Tongue (tissue), 2 donors: Measurements from ENCODE around the gene SHC3. TPM values are rescaled to one million over a fixed set of nuclear protein-coding genes. Genes with fewer than 3 reads are reported as not detected.
"Not testable (repeated sequence)": the region's sequence is repeated elsewhere in the genome, so short reads cannot be mapped to it uniquely, and the experiment has no call there.

Experiments
- DNase-seq: peaks from one replicate; pipeline ENCODE4 v3.0.0-alpha.2; 2015
- total RNA-seq: library from RNA; depleted of rRNA; stranded (reverse); fragments of >200 nt; gene quantifications from one replicate; pipeline ENCODE4 v1.2.3, GENCODE V29; 2014

The SHC3 gene, protein sequence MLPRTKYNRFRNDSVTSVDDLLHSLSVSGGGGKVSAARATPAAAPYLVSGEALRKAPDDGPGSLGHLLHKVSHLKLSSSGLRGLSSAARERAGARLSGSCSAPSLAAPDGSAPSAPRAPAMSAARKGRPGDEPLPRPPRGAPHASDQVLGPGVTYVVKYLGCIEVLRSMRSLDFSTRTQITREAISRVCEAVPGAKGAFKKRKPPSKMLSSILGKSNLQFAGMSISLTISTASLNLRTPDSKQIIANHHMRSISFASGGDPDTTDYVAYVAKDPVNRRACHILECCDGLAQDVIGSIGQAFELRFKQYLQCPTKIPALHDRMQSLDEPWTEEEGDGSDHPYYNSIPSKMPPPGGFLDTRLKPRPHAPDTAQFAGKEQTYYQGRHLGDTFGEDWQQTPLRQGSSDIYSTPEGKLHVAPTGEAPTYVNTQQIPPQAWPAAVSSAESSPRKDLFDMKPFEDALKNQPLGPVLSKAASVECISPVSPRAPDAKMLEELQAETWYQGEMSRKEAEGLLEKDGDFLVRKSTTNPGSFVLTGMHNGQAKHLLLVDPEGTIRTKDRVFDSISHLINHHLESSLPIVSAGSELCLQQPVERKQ
- 1.1 TPM for total RNA-seq

GRCh38 chr9:89177944-89178829 lies at the start of gene SHC3:
SHC3 (minus strand) TSS chr9:89178818; CDS start chr9:89178460, 358 bp downstream.
- DNase-seq: no peak

GRCh38 chr9:89225991-89226471 lies 47.4 kb upstream of the SHC3 start:
- DNase-seq: peak; percentile 45

DNA sequence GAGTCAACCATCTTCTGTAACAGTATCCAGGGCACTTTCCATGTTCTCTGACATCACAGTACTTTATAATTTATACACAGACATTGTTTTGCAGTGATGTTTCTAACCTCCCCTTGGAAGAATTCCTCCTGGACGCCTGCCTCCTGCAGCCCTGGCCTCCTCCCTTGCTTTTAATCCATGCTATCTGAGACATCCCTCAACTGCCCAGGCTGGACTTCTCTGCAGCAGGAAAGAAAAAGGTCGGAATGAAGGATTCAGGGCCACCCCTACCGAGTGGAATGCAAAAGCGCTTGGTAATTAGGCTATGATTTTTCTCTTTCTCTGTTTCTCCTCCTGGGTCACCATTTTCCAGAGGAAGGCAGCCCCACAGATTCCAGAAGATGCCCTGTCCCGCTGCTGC lies 47.0 kb upstream of the SHC3 start:
- peak; percentile 36 for DNase-seq

DNA sequence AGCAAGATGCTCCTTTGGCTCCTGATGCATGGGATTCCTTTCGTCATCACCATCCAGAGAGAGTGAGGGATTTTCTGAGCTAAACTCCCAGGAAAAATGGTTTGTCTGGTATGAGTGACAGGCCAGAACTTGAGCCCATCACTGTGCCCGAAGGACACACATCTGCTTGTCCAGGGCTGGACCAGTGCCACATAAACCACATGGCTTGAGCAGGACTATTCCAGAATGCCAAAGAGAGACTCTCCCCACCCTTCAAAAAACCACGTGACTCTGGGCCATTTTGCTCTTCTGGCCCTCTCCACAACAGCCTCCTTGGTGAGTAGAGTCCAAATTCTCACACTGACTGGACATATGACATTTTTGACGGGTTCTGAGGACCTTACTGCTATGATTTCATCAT lies 46.4 kb upstream of the SHC3 start:
- no peak for DNase-seq

GRCh38 chr9:89224633-89225032 lies 46.0 kb upstream of the SHC3 start:
- DNase-seq: no peak

DNA sequence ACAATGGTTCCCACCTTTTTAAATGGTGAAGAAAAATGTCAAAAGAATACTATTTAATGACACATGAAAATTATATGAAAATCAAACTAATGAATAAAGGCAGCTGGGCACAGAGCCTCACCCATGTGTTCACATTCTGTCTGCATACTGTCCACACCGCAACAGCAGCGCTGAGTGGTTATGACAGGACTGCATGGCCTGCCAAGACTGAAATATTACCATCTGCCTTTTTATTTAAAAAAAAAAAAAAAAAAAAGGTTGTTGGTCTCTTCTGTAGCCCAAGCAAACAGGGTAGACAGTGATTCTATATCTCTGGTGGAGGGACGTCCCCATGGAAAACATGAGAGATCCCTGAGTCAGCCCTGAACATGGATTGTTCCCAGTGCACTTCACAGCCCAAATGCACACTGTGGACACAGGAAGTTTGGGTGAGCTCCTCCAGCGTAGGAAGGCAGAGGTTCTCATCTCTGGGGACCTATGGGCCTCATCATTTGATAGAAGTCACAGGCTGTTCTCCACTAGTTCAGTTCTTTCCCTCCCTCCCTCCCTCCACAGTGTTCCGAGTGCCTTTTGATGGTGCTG lies 44.9 kb upstream of the SHC3 start:
- peak; percentile 33 for DNase-seq

DNA sequence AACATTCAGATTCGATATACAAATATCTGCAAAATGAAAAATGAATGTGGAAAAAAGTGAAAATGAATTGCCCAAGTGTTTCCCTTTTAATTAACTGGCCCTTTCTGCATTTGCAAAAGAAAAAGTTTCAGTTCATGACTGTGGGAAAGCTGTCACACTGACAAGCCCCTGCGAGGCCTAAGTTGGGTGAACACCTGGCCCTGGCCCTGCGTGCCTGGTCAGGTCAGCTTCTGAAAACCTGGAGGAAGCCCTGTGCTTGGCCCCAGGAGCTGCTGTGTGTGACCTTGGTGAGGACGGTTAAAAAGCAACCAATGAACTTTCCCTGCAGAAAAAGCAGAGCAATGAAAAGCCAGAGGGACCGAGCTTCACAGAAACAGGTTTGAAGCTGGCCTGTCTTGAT lies 41.0 kb upstream of the SHC3 start:
- no peak for DNase-seq

GRCh38 chr9:89218040-89218928 lies 39.7 kb upstream of the SHC3 start:
- peak; percentile 34 for DNase-seq

DNA sequence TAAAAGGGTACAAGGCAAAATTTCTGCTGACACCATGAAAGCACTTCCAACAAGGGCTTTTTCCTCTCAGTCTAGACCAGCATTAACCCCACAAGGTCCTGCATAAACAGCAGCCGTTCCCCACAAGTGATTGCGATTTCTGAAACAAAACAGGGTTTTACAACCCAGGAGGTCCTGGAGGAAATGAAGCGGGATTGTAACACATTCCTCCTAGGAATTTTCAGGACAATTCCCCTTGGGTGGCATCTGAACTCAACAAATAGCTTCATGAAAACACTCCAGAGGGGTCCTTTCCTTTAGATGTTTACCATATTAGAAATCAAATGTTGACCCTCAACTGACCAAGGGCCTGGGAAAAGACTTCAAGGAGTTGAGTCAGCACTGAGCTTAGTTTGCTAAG lies 36.7 kb upstream of the SHC3 start:
- DNase-seq: no peak

DNA sequence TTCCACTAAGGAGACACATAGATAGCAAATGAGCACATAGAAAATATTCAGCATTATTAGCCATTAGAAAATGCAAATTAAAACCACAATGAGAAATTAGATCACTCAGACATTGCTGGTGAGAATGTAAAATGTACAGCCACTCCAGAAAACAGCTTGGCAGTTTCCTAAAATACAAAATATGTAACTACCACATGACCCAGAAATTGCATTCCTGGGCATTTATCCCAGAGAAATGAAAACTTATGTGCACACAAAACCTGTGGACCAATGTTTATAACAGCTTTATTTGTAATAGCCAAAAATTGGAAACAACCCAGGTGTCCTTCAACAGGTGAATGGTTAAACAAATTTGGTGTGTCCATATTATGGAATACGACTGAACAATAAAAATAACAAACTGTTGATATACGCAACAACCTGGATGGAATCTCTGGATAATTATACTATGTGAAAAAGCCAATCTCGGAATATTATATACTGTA lies 34.8 kb upstream of the SHC3 start:
- no peak for DNase-seq

GRCh38 chr9:89212171-89212570 lies 33.6 kb upstream of the SHC3 start:
- no peak for DNase-seq

- not testable (repeated sequence) for DNase-seq
Measured at GRCh38 chr9:89209311-89209710, 30.7 kb upstream of the SHC3 start.

- DNase-seq: no peak
Measured at GRCh38 chr9:89207026-89207425, 28.4 kb upstream of the SHC3 start.

DNA sequence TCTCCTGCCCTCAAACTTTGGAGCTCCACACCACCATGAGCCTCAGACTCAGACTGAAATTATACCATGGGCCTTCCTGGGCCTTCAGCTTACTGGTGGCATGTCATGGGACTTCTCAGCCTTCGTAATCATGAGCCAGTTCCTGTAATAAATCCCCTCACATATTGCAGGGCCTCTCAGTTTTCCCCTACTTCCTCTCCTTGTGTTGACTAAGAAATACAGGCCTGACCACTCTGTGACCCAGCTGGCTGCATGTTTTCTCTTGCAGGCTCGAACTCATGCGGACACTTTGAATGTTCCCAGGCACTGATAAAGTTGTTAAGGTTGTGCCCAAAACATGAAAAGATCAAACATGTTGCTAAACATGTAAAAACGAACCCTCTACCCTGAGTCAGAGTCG lies 26.2 kb upstream of the SHC3 start:
- DNase-seq: no peak

GRCh38 chr9:89195131-89195797 lies 16.6 kb upstream of the SHC3 start:
- DNase-seq: no peak

DNA sequence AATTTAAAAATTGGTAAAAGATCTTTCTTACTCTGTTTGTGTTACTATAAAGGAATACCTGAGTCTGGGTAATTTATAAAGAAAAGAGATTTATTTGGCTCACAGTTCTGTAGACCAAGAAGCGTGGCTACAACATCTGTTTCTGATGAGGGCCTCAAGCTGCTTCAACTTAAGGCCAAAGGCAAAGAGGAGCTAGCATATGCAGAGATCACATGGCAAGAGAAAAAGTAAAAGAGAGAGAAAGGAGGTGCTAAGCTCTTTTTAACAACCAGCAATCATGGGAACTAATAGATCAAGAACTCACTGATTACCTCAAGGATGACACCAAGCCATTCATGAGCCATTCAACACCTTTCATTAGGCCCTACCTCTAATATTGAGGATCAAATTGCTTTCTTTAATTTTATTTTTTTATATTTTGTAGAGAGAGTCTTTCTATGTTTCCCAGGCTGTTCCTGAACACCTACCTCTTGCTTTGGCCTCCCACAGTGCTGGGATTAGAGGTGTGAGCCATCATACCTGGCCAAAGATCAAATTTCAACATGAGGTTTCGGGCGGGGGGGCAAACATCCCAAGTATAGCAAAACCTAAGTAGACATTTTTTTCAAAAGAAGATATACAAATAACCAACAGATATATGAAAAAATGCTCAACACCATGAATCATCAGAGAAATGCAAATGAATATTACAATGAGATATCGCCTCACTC lies 16.0 kb upstream of the SHC3 start:
- no peak for DNase-seq

DNA sequence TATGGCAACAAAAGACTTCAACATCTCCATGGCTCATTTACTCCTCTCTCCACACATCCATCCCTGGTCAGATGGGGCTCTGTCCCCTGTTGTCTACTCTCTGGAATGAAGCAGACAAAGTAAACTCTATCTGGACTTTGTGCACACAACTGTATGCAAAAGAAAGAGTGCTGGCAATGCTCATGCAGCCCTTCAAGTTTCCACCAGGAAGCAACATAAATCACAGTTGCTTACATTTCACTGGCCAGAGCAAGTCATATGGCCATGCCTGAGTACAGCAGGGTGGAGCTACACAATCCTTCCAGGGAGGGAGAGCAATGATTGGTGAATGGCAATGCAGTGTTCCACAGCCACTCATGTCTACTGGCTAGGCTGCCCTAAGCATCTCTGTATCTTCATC lies 12.4 kb upstream of the SHC3 start:
- no peak for DNase-seq

DNA sequence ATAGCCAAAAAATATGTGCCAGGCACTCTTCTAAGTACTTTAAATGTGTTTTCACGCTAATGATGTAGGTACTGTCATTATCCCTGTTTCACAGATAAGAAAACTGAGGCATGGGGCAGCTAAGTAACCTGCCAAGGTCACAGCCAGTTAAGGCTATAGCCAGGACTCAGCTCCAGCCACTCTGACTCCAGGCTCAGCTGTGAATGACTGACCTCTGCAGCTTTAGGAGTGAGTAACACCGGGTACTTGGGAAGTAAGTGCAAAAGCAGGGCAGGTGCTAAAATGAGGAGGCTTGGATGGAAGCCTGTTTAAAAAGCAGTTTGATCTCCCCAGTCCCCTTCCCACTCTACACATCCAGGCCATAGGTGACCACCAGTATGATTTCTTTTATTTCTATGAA lies 10.6 kb upstream of the SHC3 start:
- no peak for DNase-seq

DNA sequence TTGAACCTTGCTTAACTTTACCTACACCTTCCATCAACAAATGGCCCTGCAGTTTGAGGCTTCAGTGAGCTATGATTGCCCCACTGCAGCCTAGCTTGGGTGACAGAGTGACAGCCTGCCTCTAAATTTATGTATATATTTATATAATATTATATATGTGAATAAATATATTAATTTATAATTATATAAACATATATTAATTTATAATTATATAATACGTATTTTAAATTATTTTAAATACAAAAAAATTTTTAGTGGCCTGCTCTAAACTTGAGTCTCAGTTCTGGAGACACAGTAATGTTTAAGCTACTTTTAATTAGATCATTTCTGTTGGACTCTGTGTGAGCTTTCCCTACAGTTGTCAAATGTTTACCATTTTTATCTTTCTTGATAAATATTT lies 9.3 kb upstream of the SHC3 start:
- DNase-seq: no peak

- DNase-seq: no peak
Measured at GRCh38 chr9:89187541-89187940, 8.9 kb upstream of the SHC3 start.
